ENCODE measurements around the gene STK10.

Gene STK10

GRCh38 chr5:172142709-172143215, 45.3 kb downstream of the STK10 start:
- H3K4me3 ChIP-seq, result no peak overlapping the region
- no peak for DNase-seq (ENCODE audit: low spot score)
- no peak overlapping the region for H3K27ac ChIP-seq
- TF ChIP-seq, protein P1, sequence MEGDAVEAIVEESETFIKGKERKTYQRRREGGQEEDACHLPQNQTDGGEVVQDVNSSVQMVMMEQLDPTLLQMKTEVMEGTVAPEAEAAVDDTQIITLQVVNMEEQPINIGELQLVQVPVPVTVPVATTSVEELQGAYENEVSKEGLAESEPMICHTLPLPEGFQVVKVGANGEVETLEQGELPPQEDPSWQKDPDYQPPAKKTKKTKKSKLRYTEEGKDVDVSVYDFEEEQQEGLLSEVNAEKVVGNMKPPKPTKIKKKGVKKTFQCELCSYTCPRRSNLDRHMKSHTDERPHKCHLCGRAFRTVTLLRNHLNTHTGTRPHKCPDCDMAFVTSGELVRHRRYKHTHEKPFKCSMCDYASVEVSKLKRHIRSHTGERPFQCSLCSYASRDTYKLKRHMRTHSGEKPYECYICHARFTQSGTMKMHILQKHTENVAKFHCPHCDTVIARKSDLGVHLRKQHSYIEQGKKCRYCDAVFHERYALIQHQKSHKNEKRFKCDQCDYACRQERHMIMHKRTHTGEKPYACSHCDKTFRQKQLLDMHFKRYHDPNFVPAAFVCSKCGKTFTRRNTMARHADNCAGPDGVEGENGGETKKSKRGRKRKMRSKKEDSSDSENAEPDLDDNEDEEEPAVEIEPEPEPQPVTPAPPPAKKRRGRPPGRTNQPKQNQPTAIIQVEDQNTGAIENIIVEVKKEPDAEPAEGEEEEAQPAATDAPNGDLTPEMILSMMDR (IDR thresholded peaks at IDR 0.05), result no peak

DNA sequence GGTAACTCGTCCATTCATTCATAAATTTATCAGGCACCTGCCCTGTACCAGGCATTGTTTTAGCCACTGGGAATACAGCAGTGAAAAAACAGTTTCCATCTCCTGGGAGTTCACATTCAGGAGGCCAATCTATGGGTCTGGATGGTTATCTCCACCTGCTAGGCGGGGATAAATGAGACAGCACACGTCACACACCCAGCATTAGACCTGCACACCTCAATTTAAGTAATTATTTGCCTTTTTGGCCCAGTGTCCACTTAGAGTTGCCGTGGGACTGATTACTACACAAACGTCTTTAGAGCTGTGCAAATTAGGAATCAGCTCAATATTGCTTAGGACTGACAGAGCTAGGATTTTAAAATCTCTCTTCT, 46.1 kb downstream of the STK10 start:
- DNase-seq (ENCODE audit: low spot score), result no peak
- no peak overlapping the region for H3K27ac ChIP-seq
- TF ChIP-seq, protein P1 (IDR thresholded peaks at IDR 0.05), result no peak
- no peak overlapping the region for H3K4me3 ChIP-seq

DNA sequence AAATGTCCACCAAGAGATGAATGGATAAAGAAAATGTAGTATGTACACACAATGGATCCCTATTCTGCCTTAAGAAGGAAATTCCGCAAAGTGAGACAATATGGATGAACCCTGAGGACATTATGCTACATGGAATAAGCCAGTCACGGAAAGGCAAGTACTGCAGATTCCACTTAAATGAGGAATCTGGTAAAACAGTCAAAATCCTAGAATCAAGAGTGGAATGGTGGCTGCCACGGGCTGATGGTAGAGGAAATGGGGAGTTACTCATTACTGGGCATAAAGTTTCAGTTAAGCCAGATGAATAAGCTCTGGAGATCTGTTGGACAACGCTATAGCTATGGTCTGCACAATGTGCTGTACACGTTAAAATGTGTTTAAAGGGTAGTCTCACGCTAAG, 47.2 kb downstream of the STK10 start:
- TF ChIP-seq, protein P1 (IDR thresholded peaks at IDR 0.05), result no peak
- H3K27ac ChIP-seq, result no peak overlapping the region

GRCh38 chr5:172140120-172140519, 47.9 kb downstream of the STK10 start:
- TF ChIP-seq, protein P1 (IDR thresholded peaks at IDR 0.05), result no peak
- DNase-seq (ENCODE audit: low spot score), result no peak
- H3K27ac ChIP-seq, result no peak overlapping the region
- no peak overlapping the region for H3K4me3 ChIP-seq

More for the DNA sequence above, 47.2 kb downstream of the STK10 start:
- DNase-seq (ENCODE audit: low spot score), result no peak
- no peak overlapping the region for H3K4me3 ChIP-seq

DNA sequence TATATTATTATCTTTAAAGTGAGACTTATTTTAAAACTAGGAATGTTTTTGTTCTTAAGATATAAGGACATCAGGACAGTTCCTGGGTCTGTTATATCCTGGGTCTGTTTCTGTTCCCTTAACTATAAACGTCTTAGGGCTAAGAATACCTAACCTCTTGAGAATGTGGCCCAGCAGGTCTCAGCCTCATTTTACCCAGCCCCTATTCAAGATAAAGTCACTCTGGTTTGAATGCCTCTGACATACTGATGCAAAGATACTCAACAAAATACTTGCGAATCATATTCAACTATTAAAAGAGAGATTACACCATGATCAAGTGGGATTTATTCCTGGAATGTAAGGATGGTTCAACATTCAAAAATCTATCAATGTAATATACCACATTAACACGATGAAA, 51.0 kb downstream of the STK10 start:
- TF ChIP-seq, protein P1 (IDR thresholded peaks at IDR 0.05), result no peak
- no peak overlapping the region for H3K27ac ChIP-seq
- no peak overlapping the region for H3K4me3 ChIP-seq
- DNase-seq (ENCODE audit: low spot score), result no peak

DNA sequence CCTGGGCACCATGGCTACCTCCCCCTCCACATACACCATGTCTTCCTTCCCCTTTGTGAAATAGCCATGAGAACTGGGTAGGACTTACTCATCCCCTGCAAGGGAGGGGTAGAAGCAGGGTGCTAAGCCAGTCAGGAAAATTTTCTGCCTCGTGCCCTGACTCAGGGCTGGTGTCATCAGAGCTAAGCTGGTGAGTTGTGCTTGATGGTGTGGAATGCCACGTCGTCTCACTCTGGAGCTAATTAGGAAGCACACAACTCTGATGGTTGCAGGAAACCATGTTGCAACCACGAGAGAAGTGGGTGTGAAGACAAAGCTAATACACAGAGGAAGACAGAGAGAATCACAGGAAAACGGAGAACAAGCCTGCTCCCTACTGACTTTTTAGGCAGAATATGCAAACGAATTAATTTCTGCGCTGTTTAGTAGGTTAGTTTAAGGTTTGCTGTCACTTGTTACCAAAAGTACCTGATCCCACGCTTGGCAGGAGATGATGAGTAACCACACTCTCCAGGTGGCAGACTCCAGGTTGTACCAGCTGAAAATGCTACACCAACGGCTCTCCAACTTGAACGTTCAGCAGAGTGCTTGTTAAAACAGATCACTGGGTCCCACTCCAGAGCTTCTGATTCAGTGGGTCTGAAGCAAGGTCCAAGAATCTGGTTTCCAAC, 54.5 kb downstream of the STK10 start:
- Histone ChIP-seq H3K27ac (peak overlapping the region in 1 of 2 donors; percentile 33), H3K4me3 (no peak overlapping the region)
- no peak for DNase-seq (ENCODE audit: low spot score)
- TF ChIP-seq, protein P1 (IDR thresholded peaks at IDR 0.05), result no peak

GRCh38 chr5:172131690-172132089, 56.3 kb downstream of the STK10 start:
- H3K27ac ChIP-seq, result no peak overlapping the region
- no peak overlapping the region for H3K4me3 ChIP-seq
- TF ChIP-seq, protein P1 (IDR thresholded peaks at IDR 0.05), result no peak
- DNase-seq (ENCODE audit: low spot score), result no peak
